LNCaP clone FGC (cell line): ENCODE results near the gene CORO2B.

Source experiments
- DNase-seq: peaks from one replicate; pipeline ENCODE4 v3.0.0-alpha.2; 2011; ENCODE audit warnings: low read depth
- H3K4me3 ChIP-seq: 2 replicates; pipeline ENCODE4 v1.5.1; 2011; ENCODE audit warnings: mild to moderate bottlenecking, low read depth, low read length, control low read depth
- CTCF ChIP-seq: IDR thresholded peaks from 2 replicates; pipeline ENCODE4 v1.5.1; 2012; ENCODE audit warnings: mild to moderate bottlenecking; ENCODE audit not compliant: control insufficient read depth, insufficient read depth; ENCODE audit errors: extremely low read depth

CORO2B gene

DNA sequence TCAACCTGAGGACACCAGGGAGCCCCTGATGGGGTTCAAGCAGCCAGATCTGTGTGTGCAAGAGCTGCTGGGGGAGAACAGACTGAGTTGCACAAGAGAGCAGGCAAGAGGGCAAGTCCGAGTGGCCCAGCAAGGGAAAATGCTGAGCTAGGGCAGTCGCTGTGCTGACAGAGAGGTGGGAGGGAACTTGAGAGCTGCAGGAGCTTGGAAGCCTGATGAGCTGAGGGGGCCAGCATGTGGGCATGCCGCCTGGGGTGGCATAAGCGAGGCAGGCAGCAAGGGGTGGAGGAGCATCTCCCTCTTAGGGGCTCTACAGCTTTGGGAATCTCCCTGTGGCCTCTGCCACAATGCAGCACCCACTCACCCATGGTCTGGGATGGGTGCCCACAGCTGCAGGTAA, 4.7 kb upstream of the CORO2B start:
- no peak overlapping the region for H3K4me3 ChIP-seq
- DNase-seq = no peak
- TF ChIP-seq CTCF = no peak

DNA sequence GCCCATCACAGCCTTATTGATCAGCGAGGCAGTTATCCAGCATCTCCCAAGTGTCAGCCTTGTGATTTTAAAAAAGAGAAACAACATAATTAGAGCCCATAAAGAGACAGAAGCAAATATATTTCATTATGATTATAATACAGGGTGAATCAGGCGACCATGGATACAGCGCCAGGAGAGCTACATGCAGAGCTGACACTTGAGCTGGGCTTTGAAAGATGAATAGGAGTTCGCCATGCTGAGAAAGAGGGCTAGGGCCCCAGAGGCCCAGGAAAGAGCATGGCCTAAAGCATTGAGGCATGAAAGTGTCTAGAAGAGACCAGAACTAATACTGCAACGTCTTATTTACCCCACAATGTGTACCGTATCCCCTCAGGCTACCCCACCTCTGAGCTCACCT, 4.2 kb upstream of the CORO2B start:
- no peak for TF ChIP-seq CTCF
- H3K4me3 ChIP-seq = no peak overlapping the region
- DNase-seq = no peak

- H3K4me3 ChIP-seq = no peak overlapping the region
- no peak for DNase-seq
- no peak for TF ChIP-seq CTCF
Measured at GRCh38 chr15:68576235-68576892, 2.4 kb upstream of the CORO2B start.

DNA sequence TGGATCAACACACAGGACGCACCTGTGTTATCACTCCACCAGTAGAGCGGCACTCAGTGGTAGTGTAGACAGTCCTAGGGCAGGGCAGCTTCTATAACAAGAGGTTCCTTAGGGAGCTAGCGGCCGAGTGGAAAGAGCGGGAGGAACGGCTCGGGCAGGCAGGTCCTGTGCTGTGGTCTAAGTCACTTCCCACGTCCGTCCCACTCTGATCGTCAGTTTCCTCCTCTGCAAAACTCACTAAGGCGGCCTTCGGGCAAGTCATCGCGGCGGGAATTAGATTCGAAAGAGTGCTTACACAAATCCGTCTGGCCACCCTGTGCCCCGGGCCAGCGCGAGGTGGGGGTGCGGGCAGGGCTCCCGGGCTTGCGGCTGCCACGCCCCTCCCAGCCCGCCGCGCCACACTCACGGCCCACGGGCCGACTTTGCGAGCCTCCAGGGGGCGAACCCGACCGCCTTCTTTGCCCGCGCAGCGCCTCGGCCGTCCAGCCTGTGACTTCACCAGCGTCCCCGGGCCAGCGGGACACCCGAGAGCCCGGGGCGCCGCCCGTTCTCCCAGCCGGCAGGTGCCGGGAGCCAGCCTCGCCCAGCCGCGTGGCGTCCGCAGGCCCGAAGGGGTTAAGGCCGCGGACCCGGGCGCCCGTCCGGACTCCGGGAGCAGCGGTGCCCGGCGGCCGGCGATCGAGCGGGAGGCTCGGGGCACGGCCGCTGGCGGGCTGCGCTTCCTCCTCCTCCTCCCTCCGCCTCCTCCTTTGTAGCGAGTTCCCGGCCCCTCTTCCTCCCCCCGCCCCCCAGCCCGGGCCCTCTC, 416 bp upstream of the CORO2B start:
- peak overlapping the region; percentile 26 for H3K4me3 ChIP-seq
- DNase-seq = no peak
- TF ChIP-seq CTCF = 0 out of 2 replicates have a peak, but pooled peaks have one; percentile 25

- DNase-seq = no peak
- no peak overlapping the region for H3K4me3 ChIP-seq
- no peak for TF ChIP-seq CTCF
Measured at GRCh38 chr15:68580026-68580882, 1.5 kb downstream of the CORO2B start.

DNA sequence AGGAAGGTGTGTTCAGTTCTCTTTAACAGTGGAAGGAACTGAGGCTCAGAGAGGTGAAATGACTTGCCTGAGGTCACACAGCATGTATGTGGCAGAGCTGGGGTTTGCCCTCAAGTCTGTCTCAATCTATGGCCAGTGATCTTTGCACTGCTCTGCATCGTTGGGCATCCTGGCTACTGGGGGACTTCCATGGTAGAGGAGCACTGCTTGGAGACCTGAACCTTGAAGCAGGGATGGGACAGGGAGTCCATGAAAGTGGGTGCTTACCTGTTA, 2.0 kb downstream of the CORO2B start:
- no peak for DNase-seq
- TF ChIP-seq CTCF = no peak
- H3K4me3 ChIP-seq = no peak overlapping the region
